ENCODE data around the gene UBXN7.
"Not testable (repeated sequence)": the region's sequence is repeated elsewhere in the genome, so short reads cannot be mapped to it uniquely, and the experiment has no call there.

UBXN7 gene

GRCh38 chr3:196320137-196320536 is 112.1 kb downstream of the UBXN7 start:
- TF ChIP-seq CTCF (IDR thresholded peaks at IDR 0.05; ENCODE audit: control insufficient read depth, insufficient read depth, low read depth, low read length, missing control alignments), result no peak
- no peak for DNase-seq (ENCODE audit: low read depth)
- no peak overlapping the region for H3K4me3 ChIP-seq (ENCODE audit: control insufficient read depth, low read depth, low read length)

GRCh38 chr3:196317687-196318467 is 114.3 kb downstream of the UBXN7 start, which contains the start of gene DYNLT2B:
Gene DYNLT2B (minus strand): TSS chr3:196318240. CDS start chr3:196318152, 88 bp downstream.
- TF ChIP-seq CTCF (IDR thresholded peaks at IDR 0.05; ENCODE audit: control insufficient read depth, insufficient read depth, low read depth, low read length, missing control alignments), result no peak
- peak within 1 kb of the TSS; percentile 64 for H3K4me3 ChIP-seq (ENCODE audit: control insufficient read depth, low read depth, low read length)
- peak; percentile 43 for DNase-seq (ENCODE audit: low read depth)

- DNase-seq (ENCODE audit: low read depth), result not testable (repeated sequence)
- peak overlapping the region; percentile 64 for H3K4me3 ChIP-seq (ENCODE audit: control insufficient read depth, low read depth, low read length)
These were observed 115.2 kb downstream of the UBXN7 start for GRCh38 chr3:196316799-196317686.

- H3K4me3 ChIP-seq (ENCODE audit: control insufficient read depth, low read depth, low read length), result no peak overlapping the region
- TF ChIP-seq CTCF (IDR thresholded peaks at IDR 0.05; ENCODE audit: control insufficient read depth, insufficient read depth, low read depth, low read length, missing control alignments), result no peak
- DNase-seq (ENCODE audit: low read depth), result no peak
These were observed 116.4 kb downstream of the UBXN7 start for GRCh38 chr3:196315821-196316220.

- TF ChIP-seq CTCF (IDR thresholded peaks at IDR 0.05; ENCODE audit: control insufficient read depth, insufficient read depth, low read depth, low read length, missing control alignments), result no peak
- no peak for DNase-seq (ENCODE audit: low read depth)
- H3K4me3 ChIP-seq (ENCODE audit: control insufficient read depth, low read depth, low read length), result no peak overlapping the region
These were observed 117.6 kb downstream of the UBXN7 start for GRCh38 chr3:196314597-196314996.

GRCh38 chr3:196314086-196314485 is 118.1 kb downstream of the UBXN7 start:
- not testable (repeated sequence) for DNase-seq (ENCODE audit: low read depth); H3K4me3 ChIP-seq (ENCODE audit: control insufficient read depth, low read depth, low read length)

- not testable (repeated sequence) for DNase-seq (ENCODE audit: low read depth); H3K4me3 ChIP-seq (ENCODE audit: control insufficient read depth, low read depth, low read length)
These were observed 129.3 kb downstream of the UBXN7 start for GRCh38 chr3:196302960-196303359.

- not testable (repeated sequence) for DNase-seq (ENCODE audit: low read depth); H3K4me3 ChIP-seq (ENCODE audit: control insufficient read depth, low read depth, low read length)
These were observed 129.7 kb downstream of the UBXN7 start for GRCh38 chr3:196302551-196302950.

Data from AG09309 (cell line).